NCI-H446 treated with DMSO at 0.1 percent for 48 hours (cell line): ENCODE results near the gene INTS3.
A peak's percentile ranks its signal among the peaks of the same experiment; 100 is the strongest.

ENCODE experiments used
- DNase-seq: peaks from one replicate; lab custom pipeline; 2025; lab: John Stamatoyannopoulos, UW

The INTS3 gene

DNA sequence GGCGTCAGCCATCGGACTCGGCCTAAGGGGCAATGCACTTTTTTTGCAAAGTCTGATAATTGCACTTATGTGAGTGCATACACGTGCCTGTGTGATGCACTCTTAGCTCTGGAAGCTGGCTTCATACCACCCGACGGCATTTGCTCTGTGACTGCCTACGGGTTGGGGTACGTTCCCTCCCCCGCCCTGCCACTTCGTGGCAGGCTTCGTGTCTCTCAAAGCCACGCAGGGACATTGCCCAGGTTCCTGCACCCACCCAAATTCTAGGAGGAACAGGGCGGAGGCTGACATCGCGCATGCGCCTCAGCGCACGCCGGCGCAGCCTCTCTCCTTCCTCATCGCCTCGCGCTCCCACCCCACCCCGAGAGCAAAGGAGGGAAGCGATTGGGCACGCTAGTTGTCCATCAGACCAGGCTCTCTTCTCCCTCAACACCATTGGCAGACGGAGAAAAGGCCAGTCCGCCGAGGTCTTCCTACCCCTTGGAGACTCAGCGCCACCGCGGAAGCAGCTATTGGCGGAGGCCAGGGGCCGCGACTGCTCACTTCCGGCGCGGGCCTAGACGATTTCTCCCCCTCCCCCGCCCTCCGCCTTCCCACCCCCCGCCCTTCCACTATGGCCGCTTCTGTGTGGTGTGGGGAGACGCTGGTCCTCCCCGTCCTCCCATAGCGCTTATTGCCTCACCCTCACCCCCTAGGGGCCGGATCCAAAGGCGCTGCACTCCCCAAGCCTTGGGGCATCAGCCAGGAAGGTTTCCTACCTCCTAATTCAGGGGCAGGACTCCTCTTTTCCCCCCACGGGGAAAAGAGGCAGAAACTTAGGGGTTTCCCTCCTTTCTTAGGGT lies at the start of gene INTS3:
Gene INTS3 (plus strand): TSS at position 588 of the 842 bp plus-strand sequence. CDS start 585 bp downstream, outside the sequence.
- peak; percentile 100 for DNase-seq

DNA sequence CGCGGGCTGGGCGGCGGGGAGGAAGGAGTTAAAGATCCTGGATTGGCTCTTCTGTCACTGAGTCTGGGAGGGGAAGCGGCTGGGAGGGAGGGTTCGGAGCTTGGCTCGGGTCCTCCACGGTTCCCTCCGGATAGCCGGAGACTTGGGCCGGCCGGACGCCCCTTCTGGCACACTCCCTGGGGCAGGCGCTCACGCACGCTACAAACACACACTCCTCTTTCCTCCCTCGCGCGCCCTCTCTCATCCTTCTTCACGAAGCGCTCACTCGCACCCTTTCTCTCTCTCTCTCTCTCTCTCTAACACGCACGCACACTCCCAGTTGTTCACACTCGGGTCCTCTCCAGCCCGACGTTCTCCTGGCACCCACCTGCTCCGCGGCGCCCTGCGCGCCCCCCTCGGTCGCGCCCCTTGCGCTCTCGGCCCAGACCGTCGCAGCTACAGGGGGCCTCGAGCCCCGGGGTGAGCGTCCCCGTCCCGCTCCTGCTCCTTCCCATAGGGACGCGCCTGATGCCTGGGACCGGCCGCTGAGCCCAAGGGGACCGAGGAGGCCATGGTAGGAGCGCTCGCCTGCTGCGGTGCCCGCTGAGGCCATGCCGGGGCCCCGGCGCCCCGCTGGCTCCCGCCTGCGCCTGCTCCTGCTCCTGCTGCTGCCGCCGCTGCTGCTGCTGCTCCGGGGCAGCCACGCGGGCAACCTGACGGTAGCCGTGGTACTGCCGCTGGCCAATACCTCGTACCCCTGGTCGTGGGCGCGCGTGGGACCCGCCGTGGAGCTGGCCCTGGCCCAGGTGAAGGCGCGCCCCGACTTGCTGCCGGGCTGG lies 49.1 kb upstream of the INTS3 start, which contains the start of gene NPR1:
Gene NPR1 (plus strand): TSS at position 170 of the 818 bp plus-strand sequence. CDS start 421 bp downstream, at position 591.
- no peak for DNase-seq

DNA sequence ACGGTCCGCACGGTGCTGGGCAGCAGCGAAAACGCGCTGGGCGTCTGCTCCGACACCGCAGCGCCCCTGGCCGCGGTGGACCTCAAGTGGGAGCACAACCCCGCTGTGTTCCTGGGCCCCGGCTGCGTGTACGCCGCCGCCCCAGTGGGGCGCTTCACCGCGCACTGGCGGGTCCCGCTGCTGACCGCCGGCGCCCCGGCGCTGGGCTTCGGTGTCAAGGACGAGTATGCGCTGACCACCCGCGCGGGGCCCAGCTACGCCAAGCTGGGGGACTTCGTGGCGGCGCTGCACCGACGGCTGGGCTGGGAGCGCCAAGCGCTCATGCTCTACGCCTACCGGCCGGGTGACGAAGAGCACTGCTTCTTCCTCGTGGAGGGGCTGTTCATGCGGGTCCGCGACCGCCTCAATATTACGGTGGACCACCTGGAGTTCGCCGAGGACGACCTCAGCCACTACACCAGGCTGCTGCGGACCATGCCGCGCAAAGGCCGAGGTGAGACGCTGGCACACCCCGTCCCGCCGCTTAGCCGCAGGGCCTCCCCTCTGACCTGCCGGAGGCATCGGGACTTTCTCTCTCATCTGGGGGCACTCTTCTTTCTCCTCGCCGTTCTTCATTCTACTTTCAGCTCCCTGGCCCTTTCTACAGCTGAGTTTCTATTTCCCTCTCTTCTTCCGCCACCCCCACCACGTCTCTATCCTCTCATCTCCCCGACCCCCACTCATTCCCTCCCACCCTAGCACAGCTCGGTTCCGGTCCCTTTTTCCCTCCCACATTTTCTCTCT lies 48.3 kb upstream of the INTS3 start:
- DNase-seq, result no peak

GRCh38 chr1:153680120-153680403 lies 47.8 kb upstream of the INTS3 start:
- DNase-seq, result no peak

GRCh38 chr1:153682730-153683129 lies 45.1 kb upstream of the INTS3 start:
- no peak for DNase-seq

GRCh38 chr1:153683854-153684253 lies 44.0 kb upstream of the INTS3 start:
- no peak for DNase-seq

GRCh38 chr1:153684892-153685291 lies 43.0 kb upstream of the INTS3 start:
- no peak for DNase-seq

- no peak for DNase-seq
Observed at GRCh38 chr1:153685544-153686340, 42.1 kb upstream of the INTS3 start.

DNA sequence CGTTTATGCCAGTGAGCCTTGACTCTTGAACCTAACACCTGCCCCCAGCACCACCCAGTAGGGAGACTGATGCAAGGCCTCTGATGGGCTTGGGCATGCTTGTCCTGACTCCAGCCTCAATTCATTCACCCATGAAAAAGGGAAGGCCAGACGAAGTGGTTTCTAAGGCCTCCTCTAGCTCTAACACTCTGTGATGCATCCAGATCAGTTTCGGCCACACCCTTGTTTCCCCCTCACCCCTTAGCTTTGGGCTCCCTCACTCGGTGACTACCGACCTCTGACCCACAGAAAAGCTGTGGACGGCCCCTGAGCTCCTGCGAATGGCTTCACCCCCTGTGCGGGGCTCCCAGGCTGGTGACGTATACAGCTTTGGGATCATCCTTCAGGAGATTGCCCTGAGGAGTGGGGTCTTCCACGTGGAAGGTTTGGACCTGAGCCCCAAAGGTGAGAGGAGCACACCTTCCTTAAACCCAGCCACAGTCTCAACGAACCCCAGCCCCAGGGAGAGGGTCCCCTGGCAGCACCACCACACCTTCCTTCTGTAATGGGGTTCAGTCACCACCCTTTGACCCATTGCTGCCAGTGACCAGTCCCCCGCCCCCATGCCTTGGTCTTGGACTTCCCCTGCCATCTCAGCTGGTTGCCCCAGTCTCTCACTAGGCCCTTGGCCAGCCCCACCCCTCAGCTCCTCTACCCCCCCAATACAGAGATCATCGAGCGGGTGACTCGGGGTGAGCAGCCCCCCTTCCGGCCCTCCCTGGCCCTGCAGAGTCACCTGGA lies 40.3 kb upstream of the INTS3 start:
- no peak for DNase-seq

DNA sequence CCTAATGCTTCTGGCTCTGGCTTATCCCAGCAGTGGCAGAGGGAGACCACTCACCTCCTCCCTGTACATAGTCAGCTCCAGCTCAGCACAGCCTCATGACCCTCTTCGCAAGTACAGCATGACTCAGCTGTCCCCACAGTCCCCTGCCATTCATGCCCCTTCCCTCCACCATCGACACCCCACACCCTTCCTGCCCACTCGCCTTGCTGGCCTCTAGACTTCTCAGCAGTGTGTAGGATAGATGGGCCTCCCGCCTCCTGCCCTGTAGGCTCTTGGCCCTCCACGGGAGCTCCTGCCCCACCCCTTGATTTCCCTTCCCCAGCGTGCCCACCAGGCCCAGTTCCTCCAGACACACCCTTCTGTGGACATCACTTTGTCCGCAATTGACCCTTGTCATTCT lies 39.6 kb upstream of the INTS3 start:
- no peak for DNase-seq

DNA sequence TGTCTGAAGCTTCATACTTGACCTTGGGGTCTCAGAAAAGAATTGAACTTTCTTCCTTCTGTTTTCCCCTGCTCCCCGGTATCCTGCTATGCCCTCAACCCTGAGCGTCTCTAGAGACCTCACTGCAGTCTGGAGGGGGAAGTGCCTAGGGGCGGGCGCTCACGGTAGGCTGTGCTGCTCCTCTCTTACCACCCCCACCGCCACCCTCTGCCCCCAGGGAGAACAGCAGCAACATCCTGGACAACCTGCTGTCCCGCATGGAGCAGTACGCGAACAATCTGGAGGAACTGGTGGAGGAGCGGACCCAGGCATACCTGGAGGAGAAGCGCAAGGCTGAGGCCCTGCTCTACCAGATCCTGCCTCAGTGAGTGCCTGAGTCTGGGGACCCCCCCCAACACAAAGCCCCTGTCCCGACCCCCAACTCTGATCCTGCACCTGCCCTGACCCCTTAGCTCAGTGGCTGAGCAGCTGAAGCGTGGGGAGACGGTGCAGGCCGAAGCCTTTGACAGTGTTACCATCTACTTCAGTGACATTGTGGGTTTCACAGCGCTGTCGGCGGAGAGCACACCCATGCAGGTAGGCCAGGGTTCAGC lies 39.0 kb upstream of the INTS3 start:
- no peak for DNase-seq

DNA sequence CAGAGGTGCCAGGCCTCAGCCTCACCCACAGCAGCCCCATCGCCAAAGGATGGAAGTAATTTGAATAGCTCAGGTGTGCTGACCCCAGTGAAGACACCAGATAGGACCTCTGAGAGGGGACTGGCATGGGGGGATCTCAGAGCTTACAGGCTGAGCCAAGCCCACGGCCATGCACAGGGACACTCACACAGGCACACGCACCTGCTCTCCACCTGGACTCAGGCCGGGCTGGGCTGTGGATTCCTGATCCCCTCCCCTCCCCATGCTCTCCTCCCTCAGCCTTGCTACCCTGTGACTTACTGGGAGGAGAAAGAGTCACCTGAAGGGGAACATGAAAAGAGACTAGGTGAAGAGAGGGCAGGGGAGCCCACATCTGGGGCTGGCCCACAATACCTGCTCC lies 34.4 kb upstream of the INTS3 start:
- DNase-seq, result no peak

DNA sequence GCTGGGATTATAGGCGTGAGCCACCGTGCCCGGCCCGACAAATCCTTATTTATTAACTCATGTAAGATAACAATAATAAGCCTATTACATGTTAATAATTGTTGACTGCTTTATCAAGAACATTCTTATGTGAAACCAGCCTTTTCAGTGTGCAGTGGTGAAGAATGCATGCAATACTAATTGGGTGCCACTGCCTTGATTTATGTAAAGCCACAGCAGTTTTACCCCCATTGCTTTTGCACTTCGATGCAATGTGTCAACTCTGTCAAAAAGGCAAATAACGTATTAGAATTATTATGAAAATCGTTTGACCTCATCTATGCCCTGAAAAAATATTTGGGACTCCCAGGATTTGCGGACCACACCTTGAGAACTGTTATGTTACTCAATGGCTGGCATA lies 31.1 kb upstream of the INTS3 start:
- no peak for DNase-seq

- DNase-seq, result no peak
Observed at GRCh38 chr1:153697191-153698019, 30.4 kb upstream of the INTS3 start.

- no peak for DNase-seq
Observed at GRCh38 chr1:153698020-153698922, 29.6 kb upstream of the INTS3 start.

GRCh38 chr1:153698923-153699714 lies 28.7 kb upstream of the INTS3 start:
- no peak for DNase-seq

DNA sequence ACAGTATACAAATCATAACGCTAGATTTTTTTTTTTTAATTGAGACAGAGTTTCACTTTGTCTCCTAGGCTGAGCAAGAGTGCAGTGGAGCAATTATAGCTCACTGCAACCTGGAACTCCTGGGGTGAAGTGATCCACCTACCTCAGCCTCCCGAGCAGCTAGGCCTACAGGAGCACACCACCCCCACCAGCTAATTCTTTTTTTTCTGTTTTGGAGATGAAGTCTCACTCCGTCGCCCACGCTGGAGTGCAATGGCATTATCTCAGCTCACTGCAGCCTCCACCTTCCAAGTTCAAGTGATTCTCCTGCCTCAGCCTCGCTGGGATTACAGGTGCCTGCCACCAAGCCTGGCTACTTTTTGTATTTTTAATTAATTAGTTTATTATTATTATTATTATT lies 28.1 kb upstream of the INTS3 start:
- DNase-seq, result no peak

DNA sequence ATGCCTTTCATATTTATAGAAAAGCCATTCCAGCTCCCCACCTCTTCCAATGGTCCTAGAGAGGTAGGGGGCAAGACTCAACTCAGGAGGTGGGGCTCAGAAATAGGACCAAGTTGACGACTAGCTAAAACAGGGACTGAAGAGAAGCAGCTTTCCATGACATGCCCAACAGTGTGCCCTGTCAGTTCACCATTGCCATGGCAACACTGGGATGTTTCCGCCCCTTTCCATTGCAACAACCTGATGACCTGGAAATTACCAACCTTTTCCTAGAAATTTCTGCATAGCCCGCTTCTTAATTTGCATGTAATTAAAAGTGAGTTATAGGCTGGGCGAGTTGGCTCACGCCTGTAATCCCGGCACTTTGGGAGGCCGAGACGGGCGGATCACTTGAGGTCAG lies 22.4 kb upstream of the INTS3 start:
- no peak for DNase-seq
